LNCaP clone FGC (cell line): ENCODE data around the gene EEF1AKMT2.

ENCODE experiments used
- DNase-seq: peaks from one replicate; pipeline ENCODE4 v3.0.0-alpha.2; 2011; ENCODE audit warnings: low read depth
- H3K4me3 ChIP-seq: 2 replicates; pipeline ENCODE4 v1.5.1; 2011; ENCODE audit warnings: mild to moderate bottlenecking, low read depth, low read length, control low read depth
- TF ChIP-seq, protein P1 (sequence below): IDR thresholded peaks from 2 replicates; pipeline ENCODE4 v1.5.1; 2012; ENCODE audit warnings: mild to moderate bottlenecking; ENCODE audit not compliant: control insufficient read depth, insufficient read depth; ENCODE audit errors: extremely low read depth

EEF1AKMT2 gene

DNA sequence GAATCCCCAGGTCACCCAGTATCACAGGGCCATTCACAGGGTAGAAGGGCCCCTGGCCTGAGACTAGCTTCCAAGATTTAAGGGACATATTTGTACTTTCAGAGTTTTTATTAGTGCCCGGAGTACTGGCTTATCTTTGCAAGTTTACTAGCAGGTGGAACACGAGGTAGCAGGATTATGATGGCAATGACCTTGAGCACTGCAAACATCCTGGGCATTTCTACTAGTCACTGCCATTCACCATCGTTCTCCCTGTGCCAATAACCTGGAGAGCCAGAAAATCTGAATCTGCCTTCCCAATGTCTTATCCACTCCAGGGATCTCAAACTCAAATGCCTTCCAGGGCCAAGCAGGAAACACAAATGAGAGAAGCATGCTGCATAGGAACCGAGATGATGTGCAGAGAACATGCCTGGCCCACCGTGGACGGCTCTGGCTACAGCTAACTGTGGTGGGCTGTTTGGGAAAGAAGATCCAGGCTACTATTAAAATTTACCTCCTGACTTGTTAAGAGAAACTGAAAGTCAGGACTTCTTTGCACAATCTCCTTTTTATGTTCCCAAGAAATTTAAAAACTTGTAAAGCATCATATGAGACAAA, 64.2 kb downstream of the EEF1AKMT2 start:
- DNase-seq: peak; percentile 96
- no peak overlapping the region for H3K4me3 ChIP-seq

DNA sequence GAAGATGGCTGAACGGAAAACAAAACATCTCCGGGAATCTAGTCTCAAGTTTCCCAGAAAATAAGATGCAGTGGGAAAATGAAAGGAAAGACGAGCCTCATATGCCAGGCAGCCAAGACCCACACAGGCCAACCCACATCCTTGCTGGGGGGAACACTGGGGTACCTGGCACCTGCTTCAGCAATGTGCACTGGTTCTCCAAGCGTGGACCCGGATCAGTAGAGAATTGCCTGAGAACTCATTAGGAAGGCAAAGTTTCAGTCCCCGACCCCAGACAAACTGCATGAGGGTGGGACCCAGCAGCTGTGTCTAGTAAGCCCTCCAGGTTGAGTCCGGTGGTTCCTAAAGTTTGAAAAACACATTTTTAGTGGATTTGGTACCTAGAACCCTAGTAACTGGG, 65.9 kb downstream of the EEF1AKMT2 start:
- no peak for DNase-seq
- TF ChIP-seq, protein P1, sequence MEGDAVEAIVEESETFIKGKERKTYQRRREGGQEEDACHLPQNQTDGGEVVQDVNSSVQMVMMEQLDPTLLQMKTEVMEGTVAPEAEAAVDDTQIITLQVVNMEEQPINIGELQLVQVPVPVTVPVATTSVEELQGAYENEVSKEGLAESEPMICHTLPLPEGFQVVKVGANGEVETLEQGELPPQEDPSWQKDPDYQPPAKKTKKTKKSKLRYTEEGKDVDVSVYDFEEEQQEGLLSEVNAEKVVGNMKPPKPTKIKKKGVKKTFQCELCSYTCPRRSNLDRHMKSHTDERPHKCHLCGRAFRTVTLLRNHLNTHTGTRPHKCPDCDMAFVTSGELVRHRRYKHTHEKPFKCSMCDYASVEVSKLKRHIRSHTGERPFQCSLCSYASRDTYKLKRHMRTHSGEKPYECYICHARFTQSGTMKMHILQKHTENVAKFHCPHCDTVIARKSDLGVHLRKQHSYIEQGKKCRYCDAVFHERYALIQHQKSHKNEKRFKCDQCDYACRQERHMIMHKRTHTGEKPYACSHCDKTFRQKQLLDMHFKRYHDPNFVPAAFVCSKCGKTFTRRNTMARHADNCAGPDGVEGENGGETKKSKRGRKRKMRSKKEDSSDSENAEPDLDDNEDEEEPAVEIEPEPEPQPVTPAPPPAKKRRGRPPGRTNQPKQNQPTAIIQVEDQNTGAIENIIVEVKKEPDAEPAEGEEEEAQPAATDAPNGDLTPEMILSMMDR: no peak

More for the DNA sequence above, 64.2 kb downstream of the EEF1AKMT2 start:
- TF ChIP-seq, protein P1: no peak

DNA sequence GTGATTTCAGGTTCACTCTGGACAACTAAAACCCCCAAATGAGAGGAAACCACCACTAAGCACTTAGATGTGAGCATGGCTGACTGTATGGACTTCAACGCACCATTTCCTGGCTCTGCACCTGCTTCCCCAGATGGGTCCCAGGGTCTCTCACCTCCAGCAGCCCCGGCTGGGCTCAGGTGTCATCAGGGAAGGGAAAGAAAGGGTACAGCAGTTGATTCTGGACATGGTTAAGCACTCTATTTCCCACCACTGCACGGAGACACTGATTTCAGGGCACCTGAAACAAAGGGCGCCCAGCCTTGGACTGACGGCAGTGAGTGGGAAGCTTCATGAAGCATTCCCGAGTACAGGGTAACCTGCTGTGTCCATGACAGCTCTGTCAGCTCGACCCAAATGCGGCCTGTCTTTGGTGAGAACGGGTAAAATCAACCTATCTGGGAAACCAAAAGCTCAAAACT, 66.5 kb downstream of the EEF1AKMT2 start:
- no peak for DNase-seq

More for the DNA sequence above, 65.9 kb downstream of the EEF1AKMT2 start:
- no peak overlapping the region for H3K4me3 ChIP-seq

DNA sequence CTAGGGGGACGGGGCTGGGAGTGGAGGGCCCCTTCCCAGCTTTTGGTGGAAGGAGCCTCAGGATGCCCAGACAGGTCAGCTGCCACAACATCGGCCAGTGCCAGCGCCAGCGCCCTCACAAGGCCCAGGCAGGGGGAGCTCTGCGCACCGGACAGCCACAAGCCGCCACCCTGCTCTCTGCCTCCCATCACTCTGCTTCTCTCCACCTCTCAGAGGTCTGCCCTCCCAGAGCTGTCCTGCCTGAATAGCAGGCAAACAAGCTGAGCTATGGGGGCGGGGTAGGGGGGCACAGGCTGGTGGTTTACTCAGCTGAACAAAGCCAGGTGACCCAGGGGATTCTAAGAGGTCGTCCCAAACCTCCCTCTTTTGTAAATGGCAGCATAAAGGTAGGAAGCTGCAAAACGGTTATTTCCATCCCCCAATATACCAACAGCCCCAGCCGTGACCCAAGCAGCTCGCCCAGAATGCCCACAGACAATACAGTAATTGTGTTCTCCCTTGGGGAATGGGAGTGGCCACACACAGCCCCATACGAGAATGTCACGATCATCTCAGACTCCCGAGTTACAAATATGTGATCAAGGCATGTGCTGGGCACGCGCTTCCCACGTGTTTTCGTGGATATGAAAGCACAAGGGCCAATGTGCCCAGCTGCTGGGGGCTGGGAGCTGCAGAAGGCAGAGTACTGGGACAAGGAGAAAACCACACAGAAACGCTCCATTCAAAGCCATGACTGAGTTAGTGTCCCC, 67.2 kb downstream of the EEF1AKMT2 start:
- H3K4me3 ChIP-seq: no peak overlapping the region
- DNase-seq: no peak
- TF ChIP-seq, protein P1: no peak

More for the DNA sequence above, 66.5 kb downstream of the EEF1AKMT2 start:
- TF ChIP-seq, protein P1: no peak
- no peak overlapping the region for H3K4me3 ChIP-seq

DNA sequence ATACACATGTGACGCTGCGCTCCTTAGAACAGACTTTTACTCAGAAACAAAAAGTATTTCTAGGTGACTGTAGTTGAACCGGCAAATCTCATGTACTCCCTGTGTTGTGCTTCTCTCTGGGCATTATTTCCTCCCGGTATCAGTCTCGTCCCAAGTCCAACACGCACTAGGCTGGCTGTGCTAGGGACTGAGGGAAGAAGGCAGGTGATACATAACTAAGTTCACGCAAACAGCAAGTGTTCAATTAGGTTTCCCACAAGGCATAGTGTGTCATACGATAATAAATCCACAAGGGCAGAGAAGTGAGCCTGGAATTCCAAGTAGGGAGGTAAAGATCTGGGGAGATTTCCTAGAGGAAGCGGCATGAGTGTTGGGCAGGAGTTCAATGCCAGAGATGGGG, 67.9 kb downstream of the EEF1AKMT2 start:
- DNase-seq: no peak
- no peak overlapping the region for H3K4me3 ChIP-seq
- TF ChIP-seq, protein P1: no peak

DNA sequence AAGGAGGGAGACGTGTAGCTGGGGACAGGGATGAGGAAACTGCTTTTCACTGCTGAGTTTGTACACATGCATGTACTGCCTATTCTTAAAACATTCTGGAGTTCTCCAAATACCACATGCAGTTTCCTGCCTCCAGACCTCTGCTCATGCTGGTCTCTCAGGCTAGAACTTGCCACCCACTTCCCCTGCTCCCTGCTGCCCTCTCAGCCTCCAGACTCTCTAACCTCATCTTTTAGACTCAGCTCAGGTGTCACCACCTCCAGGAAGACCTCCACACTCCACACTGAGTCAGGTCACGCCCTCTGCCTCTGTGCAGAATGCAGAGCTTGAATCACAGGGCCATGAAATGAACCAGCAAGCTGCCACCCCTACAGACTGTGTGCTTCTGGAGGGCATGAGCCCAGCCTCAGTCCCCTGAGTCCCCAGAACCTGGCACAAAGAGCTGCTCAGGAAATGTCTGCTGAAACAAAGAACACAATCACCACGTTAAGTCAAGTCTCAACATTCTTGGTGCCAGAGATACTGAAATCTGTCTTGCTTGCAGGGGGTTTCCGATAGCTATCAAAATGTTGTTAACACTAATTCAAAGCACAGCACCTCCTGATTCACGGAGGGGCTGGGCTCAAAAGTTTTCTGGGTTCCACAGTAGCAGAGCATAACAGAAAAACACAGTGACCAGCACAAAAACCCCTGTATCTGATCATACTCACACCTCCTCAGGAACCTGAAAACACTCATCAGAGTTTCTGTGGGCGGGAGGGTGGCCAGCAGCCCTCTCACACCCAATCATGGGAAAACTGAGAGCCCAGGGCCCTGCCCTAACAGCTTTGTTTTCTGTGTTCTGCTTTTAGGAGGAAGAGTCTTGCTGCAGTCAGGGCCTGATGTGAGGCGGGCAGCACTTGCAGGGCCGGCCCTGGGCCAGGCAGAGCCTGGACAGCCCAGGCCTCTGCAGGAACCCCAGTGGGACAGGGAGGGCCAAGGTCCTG, 68.6 kb downstream of the EEF1AKMT2 start:
- TF ChIP-seq, protein P1: no peak
- H3K4me3 ChIP-seq: no peak overlapping the region
- no peak for DNase-seq
